Activated gamma-delta T cell treated with anti-CD3 and anti-CD28 coated beads, Interleukin-2, amount 50 U/mL, for 16 hours (primary cell): ENCODE data around the gene PTPRN2.

Source experiments
- DNase-seq: peaks from one replicate; pipeline ENCODE4 v3.0.0-alpha.2; 2020; ENCODE audit warnings: low read depth

PTPRN2 gene

DNA sequence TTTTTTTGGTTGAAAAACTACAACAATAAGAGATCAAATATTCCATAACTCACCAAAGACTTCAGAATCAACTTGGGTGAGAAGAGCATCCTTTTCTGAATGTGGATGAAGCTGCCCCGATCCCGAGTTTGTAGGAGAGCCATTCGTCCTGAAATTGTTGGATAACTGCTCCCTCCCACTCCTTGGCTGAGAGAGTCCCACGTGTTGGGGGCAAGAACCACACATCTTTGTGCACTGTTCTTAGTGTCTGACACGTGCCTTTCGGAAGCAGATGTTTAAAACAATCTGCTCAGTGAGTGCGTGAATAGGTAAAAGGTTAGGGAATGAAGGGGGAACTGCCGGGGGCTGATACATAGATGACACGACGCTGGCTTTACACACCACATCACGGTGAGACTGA, 575.7 kb downstream of the PTPRN2 start:
- DNase-seq: no peak

DNA sequence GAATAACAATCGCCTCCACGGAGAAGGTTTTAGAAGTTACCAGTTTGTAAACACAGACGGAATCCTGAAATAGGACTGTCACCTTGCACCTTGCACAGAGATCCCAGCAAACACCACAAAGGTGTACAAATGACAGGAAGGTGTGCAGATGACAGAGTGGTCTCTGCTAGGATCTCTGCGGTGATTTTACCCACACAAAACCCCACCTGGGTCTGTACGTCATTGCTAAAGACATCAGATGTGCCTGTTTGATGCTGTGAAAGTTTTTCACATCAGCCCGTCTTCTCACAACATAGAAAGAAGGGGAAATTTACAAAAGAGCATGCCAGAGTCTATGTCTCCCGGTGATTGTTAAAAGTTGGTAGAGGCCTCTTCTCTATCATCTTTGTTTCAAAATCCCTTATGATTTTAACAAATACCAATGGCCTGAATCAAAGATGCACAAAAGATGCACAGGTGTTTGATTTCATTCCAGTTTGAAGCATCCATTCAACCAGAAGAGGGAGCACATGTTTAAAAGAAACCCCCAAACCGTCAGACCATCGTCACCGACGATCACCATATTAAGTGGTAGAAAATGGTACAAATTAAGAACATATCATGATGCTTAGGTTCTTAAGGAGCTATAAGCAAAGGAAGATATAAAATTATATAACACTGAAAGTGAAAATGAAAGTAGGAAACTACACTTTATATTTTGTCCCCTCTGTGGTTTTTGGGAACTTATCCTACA, 576.5 kb downstream of the PTPRN2 start:
- no peak for DNase-seq

DNA sequence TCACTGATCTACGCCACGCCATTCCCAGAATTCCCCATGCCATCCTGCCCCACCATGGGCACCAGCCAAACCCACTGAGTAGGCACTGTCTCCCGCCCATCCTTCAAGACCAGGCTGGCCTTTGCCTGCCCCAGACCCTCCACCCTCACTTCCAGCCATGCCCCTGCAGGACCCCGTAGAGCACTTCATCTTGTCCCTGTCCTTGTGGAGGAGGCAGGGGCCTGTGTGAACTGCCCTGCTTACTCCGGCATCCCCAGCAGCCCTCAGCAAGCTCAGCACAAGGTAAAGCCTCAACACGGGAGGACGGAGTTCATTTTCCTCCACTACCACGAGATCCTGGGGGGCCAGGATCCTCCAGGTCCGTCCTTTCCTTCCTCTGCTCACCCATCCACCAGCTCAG, 577.7 kb downstream of the PTPRN2 start:
- no peak for DNase-seq

DNA sequence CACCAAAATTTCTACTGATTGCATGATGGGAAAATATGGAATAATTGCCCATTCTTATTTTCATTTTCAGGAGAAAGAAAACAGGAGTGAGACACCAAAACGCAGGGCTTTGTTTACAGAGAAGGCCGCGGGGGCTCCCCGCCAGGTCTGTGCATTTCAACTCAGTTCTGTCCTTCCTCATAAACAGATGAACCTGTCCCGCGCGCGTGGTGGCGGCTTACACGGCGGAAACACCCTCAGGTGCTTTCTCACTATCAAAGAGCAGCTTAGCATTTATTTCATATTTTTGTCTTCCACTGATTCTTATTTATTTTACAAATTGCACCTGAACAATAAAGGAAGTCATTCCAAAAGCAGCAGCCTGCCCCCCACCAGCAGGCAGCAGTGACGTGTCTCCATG, 579.4 kb downstream of the PTPRN2 start:
- no peak for DNase-seq

DNA sequence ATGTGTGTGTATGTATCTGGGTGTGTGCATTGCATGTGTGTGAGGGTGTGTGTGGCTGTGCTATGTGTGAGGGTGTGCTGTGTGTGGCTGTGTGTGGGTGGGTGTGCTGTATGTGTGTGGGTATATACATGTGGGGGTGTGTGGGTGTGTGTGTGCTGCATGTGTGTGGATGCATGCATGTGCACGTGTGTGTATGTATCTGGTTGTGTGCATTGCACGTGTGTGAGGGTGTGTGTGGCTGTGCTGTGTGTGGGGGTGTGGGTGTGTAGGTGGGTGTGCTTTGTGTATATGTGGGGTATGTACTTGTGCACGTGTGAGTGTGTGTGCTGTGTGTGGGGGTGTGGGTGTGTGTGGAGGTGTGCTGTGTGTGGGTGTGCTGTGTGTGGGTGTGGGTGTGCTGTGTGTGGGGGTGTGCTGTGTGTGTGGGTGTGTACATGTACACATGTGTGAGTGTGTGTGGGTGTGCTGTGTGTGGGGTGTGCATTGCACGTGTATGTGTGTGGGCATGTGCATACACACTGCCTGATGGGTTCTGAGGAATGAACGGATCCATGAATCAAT, 579.8 kb downstream of the PTPRN2 start:
- DNase-seq: no peak

DNA sequence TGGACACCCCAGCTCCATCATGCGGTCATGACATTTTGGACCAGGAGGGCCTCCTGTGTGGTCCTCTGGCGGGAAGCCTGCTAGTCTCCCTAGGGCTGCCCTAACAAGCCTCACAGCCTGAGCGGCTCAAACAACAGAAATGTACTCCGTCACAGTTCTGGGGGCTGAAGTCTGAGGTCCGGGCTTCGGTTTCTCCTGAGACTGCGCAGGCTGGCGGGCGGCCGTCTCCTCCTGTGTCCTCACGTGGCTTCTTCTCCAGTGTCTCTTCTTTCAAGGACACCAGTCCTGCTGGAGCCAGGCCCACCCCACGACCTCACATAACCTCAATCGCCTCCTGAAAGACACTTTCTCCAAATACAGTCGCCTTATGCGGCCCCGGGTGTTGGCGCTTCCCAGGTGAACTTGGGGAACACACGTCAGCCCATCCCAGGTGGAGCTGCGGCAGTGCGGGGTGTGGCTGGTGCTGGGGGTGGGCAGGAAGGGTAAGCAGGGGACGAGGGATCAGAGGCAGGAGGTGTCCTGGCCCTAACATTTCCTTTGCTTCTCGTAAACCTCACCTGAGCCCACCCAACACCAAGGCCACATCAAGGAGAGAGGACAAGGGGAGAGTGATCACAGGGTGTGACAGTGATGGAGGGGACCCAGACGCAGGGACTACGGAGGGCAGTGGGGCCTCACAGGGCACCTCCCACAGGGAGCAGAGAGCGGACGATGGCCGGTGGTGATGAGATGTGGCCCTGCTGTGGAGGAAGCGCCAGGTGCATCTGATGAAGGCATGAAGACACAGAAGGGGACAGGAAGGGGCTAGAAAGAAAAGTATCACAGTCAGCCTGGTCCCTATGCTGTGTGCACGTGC, 580.6 kb downstream of the PTPRN2 start:
- no peak for DNase-seq

DNA sequence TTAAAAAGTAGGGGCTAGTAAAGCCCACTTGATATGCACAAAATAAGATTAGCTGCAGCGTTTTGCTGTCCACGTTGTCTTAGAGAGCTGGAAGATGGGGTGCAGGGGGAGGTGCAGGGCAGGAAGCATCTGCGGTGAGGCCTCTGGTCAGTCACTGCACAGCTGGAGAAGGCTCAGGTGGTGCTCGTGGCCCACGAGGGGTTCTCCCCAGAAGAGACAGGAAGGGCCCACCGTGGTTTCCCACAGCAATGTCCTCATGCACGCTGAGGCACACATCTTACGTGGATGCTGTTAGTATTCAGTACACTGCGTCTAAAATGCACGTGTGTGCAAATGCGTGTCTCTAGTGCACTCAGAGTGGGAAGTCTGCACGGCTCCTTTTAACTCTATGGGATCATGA, 582.1 kb downstream of the PTPRN2 start:
- DNase-seq: no peak

DNA sequence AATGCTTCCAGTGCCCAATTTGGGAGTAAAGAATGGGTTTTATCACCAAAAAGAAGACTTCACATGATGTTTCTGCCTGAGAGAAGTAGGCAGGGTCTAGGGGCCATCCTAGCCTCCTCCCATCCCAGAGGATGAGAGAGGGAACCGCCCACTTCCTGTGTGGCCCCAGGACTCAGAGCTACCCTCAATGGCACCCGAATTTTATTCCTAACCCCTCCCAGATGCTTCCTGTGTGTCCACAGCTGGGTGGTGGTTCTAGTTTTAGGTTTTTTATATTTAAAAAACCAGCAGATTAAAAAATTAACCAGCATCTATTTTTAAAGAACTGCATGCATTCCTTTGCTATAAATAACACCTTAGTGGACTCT, 583.5 kb downstream of the PTPRN2 start:
- DNase-seq: no peak

DNA sequence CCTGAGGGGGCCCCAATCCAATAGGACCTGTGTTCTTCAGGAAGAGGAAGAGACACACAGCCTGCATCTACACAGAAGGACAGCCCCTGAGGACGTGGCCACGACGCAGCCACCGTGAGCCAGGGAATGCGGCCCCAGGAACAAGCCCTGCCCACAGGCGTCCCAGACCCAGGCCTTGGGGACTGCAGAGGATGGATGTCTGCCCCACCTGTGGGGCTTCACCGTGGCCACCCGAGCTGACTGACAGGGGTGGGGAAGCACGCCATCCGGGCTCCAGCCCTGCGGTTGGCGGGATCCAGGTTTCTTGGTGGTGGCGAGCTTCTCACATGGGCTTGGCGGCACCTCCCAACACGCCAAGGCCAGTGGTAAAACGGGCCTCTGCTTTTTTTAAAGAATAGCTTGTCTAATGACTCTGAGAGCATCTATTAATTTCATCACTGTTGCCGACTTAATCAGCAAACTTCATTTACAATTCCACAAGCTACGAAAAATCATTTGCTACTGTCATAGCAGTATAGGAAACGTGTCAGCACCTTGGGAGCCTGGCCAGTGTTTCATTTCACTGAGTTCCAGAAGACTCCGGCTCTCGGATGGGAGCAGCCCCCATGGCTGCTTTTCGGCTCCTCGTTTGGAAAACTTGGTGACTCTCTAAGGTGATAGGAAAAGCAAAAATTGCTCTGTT, 584.0 kb downstream of the PTPRN2 start:
- no peak for DNase-seq

DNA sequence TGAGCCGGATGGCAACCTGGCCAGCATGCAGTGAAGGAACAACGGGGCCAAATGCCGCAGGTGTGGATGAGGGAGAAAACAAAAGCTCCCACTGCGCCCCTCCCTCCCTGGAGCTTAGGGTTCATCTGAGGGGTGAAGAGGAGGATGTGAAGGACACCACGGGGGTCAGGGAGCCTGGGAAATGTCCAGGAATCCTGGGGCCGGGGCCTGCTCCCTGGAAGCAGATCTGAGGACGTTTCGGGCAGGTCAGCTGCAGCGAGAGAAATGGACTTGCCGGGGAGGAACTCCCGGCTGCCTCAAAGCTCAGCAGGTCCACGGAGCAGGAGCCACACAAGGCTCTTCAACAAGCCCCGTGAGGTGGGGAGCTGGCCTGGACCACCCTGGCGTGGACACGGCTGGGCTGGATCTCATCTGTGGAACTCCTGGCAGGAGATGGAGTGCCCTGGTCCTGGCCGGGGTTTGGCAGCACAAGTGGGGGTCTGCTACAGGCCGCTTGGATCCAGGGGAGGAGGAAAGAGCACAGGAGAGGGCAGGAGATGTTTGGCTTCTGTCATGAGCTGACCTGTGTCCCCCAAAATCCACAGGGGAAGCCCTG, 585.0 kb downstream of the PTPRN2 start:
- DNase-seq: no peak

DNA sequence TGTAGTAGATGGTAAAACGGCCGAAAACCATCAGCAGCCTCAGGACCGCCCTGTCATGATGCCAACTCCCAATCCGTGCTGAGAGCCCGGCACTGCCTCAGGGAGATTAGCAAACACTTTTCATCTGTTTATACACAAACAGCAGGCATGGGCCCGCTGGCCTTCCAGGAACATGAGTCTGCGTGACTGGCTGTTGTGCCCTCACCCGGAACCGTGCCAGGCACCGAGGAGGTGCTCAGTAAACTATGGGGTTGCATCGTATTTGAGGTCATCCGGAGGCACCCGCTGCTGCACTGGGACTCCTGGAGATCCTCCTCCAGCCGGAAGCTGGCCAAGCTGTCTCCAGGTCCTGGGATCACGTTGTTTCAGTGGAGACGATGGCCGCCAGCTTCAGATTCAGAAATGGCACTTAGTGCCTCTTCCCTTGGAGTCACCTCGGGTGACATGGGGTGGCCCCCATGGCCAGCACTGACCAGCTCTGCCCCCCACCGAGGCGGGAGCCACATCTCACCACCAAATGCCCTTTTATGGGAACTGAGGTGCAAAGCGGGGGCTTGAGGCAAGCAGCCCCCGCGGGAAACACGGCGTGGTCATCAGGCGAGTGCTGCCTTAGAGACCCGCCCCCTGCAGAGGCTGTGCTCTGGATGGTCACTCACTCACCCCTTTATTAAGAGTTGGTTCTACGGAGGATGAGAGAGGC, 585.9 kb downstream of the PTPRN2 start:
- no peak for DNase-seq

DNA sequence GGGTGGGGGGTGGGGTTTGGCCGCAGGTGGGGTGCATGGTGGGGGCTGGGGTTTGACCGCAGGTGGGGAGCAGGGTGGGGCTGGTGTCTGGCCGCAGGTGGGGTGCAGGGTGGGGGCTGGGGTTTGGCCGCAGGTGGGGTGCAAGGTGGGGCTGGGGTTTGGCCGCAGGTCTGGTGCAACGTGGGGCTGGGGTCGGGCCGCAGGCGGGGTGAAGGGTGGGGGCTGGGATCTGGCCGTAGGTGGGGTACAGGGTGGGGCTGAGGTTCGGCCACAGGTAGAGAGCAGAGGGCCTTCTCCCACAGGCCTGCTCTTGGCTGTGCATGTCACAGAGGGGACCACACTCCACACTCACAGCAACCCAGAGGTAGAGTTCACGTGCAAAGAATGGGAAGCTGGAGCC, 586.6 kb downstream of the PTPRN2 start:
- DNase-seq: no peak

DNA sequence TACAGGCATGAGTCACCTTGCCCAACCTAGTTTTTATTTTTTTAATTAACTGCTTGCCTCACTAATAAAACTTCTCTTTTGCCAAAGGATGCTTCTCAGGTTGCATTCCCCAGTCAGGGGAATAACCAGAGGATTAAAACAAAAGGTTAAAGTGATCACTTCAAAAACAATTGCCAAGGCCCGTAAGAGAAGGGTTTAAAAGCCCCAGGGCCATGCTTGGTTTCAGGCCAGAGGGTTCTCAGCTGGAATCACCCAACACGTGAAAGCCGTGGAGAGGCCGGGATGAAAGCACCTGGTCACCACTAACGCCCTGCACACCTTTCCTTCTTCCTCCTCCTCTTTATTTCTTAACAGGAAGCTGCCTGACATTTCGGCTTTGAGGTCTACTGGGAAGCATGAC, 587.5 kb downstream of the PTPRN2 start:
- DNase-seq: no peak

DNA sequence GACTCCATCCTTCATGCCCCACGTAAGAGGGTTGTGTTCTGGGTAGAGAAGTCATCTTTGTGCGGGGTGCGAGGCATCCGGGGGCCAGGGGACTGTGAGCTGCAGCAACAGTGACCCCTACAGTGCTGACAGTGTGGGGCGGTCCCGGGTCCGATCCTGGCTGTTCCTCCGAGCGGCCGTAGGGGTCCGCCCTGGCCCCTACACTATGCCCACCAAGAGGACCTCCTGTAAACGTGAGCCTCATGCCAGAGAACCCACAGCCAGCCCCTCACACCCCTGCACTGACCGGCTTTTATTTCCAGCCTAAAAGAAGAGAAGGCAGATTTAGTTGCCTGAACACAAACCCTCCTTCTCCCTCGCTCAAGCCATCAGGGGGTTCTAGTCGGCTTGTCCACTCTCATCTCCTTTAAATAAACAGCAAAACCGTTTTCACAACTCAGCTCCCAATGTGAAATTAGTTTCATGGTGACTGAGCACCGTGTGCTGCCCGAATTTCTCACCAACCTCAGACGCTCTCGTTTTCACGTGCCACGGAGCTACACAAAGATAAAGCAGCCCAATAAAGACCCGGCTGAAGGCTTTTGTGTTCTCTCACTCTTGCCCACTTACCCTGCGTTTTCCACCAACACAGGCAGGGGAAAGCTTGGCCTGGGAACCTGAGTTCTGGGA, 588.6 kb downstream of the PTPRN2 start:
- no peak for DNase-seq

DNA sequence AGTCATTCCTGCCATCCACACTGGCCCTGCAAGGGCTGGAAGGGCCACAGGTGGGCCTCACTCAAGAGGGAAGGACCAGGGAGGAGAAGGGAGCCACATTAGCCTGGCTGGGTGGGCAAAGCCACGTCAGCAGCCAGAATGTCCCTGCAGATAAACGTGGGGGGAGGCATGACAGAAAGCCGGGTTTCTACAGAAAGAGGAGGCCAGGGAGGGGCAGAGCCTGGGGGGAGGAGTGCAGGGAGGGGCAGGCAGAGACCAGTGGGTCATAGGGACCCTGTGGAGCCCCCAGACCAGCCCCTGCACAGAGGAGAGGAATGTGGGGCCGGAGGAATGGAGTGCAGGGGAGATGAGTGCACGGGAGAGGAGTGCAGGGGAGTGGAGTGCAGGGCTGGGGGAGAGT, 590.2 kb downstream of the PTPRN2 start:
- no peak for DNase-seq

DNA sequence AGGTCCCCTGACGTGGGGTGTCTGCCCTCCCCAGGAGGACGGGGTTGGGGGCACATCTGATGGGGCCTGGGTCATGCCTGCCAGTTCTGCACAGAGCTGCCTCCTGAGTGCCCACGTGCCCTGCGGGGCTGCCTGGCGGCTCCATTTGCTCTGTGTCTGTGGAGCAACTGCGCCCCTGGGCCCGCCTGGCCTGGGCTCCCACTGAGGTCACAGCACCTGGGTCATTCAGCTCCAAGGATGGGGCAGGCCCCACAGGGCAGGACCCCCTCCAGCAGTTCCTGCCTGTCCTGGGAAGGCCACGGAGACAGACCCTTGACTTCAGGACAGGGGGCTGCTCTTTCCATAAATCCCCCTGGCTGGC, 590.6 kb downstream of the PTPRN2 start:
- DNase-seq: no peak

DNA sequence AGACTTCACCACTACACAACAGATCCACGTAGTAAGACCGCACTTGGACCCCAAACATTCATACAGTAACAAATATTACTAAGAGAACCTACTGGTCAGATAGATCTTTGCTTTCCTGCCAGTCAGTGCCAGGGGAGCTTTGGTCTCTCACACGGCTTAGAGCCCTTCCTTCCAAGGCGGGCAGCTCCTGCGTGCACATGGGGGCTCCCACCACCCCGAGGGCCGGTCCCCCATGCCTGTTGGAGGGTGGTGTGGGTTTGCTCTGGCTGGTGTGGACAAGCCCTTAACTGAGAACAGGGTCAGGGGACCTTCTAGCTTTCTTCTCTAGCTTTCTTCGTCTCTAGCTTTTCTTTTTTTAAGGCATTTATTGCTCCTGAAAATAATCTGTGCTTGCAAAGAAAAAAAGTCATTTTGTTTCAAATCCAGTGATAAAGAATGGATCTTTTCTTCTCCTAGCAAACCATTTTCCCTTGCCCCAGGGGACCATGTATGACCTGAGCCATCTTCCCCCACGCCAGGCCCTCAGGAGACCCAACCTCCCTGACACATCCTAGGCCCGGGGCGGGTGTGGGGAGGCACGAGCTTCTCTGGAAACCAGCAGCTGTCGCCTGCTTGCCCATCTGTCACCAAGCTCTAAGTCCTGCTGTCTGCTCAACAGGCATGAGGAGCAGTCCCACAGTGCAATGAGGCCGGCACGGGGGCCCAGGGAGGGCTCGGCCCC, 591.1 kb downstream of the PTPRN2 start:
- no peak for DNase-seq

DNA sequence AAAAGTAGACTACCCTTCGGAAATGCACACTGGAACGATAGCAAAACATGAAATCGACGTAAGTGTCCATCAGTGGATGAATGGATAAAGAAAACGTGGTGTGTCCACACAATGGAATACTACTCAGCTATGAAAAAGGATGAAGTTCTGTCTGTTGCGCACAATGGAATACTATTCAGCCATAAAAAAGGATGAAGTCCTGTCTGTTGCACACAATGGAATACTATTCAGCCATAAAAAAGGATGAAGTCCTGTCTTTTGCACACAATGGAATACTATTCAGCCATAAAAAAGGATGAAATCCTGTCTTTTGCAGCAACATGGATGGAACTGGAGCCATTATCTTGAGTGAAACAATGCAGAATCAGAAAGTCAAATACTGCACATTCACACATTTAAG, 591.8 kb downstream of the PTPRN2 start:
- no peak for DNase-seq

DNA sequence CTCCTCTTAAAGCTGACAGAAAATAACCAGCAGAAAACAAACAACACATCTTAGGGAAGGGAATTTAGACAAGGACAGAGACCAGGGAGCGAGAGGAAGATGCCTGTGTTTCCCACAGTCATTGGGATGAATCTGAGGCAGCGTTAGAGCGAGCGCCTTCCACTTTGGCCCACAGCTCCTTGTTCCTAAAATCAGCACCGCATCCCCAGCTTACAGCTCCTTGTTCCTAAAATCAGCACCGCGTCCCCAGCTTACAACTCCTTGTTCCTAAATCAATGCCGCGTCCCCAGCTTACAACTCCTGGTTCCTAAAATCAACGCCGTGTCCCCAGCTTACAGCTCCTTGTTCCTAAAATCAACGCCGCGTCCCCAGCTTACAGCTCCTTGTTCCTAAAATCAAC, 593.3 kb downstream of the PTPRN2 start:
- DNase-seq: no peak

DNA sequence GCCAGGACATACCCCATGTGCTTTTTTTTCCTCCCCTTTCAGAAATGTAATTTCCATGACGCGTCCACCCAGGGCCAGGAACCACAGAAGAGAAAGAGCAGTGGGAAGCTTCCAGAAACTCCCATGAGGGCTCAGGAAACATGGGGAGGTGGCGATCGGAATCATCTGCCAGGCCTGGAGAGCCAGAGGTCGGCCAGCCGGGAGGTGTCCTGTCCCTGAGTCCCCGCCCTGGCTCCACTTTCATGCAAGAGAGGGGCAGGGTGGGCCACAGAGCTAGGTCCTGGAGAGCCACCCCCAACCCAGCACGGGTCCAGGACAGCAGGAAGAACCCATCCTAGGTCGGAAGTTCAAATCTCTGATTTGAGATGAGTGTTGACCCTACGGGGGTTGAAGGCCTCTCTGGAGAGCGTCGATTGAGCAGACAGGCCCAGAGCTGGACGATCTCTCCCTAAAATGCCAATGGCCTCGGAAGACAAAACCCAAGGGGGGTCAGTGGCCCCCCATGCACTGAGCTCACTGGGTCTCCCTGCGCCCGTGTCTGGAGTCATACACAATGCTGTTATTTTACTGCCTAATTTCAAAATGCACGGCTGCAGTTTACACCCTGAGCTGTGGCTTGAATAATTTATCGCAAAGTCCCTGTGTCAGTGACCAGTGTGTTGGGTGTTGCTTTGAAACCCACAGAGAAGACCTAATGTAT, 594.1 kb downstream of the PTPRN2 start:
- no peak for DNase-seq
